Glomerular visceral epithelial cell (primary cell): ENCODE results near the gene CCDC170.

Source experiments
- DNase-seq: peaks from one replicate; pipeline ENCODE4 v3.0.0-alpha.2; 2016; ENCODE audit errors: extremely low spot score

The CCDC170 gene

GRCh38 chr6:151656392-151656791 lies 162.6 kb downstream of the CCDC170 start:
- DNase-seq: no peak

DNA sequence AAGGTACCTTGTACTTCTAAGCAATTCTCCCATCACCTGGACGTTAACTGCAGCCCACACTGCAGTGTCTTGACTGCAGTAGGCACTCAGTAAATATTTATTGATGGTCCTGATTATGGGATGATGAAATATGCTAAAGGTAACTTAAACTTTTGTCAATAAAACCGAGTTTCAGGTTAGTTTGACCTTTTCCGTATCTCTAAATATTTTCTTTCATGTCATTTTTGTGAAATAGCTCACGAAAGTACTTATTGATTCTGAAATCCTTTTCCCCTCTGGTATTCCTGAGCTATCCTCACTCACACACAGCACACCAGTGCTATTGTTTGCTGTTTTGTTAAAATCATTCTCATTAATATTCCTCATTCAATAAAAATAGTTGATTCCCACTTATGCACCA lies 164.3 kb downstream of the CCDC170 start:
- DNase-seq: no peak

DNA sequence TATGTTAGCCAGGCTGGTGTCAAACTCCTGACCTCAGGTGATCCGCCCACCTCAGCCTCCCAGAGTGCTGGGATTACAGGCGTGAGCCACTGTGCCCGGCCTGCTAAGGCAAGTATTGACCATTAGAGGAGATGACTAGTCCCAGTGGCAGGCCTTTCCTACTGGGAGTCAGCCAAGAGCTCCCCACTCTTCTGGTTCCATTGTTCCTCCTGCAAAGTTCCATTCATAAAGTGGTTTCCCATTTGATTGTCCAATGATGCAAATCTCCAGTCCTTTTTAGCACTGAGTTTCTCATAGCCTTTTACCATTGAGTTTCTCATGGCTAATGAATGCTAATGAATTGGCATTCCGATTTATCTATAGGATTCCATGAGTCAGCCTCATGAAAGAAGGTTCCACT lies 165.4 kb downstream of the CCDC170 start:
- no peak for DNase-seq

DNA sequence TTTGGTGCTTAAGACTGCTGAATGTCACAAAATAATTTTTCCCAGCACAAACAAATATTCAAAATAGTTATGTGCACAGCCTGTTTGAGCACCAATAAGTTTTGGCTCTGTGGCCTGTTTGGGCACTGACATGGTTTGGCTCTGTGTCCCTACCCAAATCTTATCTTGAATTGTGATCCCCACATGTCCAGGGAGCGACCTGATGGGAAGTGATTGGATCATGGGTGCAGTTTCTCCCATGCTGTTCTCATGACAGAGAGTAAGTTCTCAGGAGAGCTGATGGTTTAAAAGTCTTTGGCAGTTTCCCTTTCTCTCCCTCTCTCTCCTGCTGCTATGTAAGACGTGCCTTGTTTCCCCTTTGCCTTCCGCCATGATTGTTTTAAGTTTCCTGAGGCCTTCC lies 167.7 kb downstream of the CCDC170 start:
- DNase-seq: no peak

DNA sequence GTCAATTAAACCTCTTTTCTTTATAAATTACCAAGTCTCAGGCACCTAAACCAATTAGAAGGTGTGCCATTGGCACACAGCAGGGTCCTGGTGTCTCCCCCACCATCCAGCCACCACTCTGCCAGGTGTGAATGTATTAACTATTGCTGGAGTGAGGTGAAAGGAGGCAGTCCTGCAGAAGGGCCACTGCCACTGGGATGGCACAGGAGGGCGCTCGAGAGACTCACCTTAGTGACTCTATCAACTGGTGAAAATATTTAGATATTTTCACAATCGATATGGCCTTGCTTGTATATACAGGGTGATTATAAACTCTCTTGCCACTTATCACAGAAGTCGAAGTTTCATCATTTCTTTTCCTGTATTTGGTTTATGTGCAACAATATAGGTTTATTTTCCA lies 168.1 kb downstream of the CCDC170 start:
- DNase-seq: no peak

GRCh38 chr6:151663559-151663958 lies 169.7 kb downstream of the CCDC170 start:
- no peak for DNase-seq

- no peak for DNase-seq
Measured at GRCh38 chr6:151664390-151664789, 170.6 kb downstream of the CCDC170 start.

GRCh38 chr6:151665329-151665728 lies 171.5 kb downstream of the CCDC170 start:
- no peak for DNase-seq

- no peak for DNase-seq
Measured at GRCh38 chr6:151666526-151666925, 172.7 kb downstream of the CCDC170 start.

- DNase-seq: no peak
Measured at GRCh38 chr6:151669208-151669560, 175.4 kb downstream of the CCDC170 start.

- no peak for DNase-seq
Measured at GRCh38 chr6:151670116-151670515, 176.3 kb downstream of the CCDC170 start.
